GM18519 (cell line): ENCODE data around the gene PPP1R3D.

Experiments used
- ATAC-seq: cut with Tn5 transposase; IDR thresholded peaks from one replicate; pipeline ENCODE4 v1.9.1; 2021; ENCODE audit warnings: mild to moderate bottlenecking, moderate library complexity; ENCODE audit not compliant: unreplicated experiment, low FRiP score

PPP1R3D gene

GRCh38 chr20:59948828-59949720 lies 9.0 kb upstream of the PPP1R3D start:
- ATAC-seq, result no peak

DNA sequence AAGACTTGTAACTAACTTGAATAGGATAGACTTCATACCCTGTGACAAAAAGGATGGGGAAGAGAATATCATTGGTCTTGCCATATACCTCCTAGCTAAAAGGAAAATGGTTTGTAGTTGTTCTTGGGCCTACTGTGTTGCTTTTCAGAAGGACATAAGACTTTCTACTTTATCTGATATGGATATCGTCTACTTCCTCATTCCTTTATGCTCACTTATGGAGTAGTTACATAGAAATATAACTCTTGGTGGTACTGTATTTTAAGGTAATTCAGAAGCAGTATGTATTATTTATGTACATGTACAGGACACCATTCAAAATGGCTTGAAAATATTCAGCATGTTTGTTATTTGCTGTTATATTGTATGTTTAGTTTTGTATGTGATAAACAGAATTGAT lies 8.1 kb upstream of the PPP1R3D start:
- no peak for ATAC-seq

DNA sequence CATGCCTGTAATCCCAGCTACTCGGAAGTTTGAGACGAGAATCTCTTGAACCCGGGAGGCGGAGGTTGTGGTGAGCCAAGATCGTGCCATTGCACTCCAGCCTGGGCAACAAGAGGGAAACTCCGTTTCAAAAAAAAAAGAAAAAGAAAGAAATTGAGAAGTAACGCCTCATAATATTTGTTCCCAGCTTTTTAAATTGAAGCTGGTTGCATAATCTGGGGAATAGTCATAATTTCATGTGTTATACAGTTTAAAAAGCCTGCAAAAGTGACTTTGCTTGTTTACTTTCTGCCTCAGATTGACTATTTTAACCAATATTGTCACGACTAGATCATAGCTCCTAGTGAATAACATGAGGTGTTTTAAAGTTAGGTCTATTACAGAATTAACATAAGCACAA lies 7.3 kb upstream of the PPP1R3D start:
- ATAC-seq, result no peak

DNA sequence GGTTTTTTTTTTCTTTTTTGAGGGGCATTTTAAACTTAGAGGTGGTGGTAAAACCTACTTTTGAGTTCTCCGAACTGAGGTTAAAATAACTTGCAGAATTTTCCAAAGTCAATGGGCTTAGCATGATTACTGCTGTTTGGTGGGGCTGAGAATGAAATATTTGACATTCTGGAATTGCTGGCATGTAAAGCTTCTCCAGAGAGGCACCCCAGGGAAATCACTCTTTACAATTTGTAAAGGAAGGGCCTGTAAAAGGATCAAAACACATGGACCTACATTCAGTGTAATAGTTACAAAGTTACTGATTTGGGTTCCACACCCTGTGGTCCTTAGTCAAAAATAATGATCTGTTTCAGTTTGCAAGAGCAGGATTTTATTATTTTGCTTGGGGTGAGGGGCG lies 5.6 kb upstream of the PPP1R3D start:
- no peak for ATAC-seq

DNA sequence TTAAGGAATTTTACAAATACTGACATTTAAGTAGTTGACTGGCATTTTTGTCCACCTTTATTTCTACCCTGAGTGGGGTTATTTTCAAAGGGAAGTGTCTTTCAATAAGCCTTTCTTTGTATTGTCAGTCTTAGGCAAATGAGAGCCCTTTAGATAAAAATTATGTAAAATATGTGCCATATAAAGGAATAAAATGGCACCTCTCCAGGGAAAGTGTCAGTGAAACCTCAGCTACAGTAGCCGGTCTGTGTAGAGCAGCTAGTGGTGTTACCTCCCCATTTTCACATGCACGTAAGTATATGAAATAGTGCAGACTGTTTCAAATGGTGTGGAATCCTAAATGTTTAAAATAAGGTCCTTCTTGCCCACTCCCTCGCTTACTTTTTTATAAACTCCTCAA lies 5.1 kb upstream of the PPP1R3D start:
- ATAC-seq, result no peak

DNA sequence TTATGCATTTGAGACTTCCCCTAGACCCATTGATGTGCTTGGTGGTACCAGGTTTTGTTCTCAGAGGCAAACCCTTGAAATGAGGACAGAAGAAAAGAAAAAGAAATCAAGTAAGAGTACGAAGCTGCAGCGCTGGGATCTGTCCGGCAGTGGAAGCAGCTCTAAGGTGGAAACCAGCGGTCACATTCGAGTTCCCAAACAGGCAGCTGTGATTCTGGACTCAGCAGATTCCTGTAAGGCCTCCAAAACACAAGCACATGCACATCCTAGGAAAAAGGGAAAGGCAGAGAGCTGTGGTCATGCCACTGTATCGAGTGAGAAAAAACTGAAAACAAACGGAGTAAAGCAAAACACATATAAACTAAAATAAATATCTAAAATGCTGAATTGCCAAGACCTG lies 4.6 kb upstream of the PPP1R3D start:
- no peak for ATAC-seq

- no peak for ATAC-seq
Observed at GRCh38 chr20:59942245-59942644, 2.1 kb upstream of the PPP1R3D start.

- peak; percentile 4 for ATAC-seq
Observed at GRCh38 chr20:59940956-59941294, 820 bp upstream of the PPP1R3D start.

DNA sequence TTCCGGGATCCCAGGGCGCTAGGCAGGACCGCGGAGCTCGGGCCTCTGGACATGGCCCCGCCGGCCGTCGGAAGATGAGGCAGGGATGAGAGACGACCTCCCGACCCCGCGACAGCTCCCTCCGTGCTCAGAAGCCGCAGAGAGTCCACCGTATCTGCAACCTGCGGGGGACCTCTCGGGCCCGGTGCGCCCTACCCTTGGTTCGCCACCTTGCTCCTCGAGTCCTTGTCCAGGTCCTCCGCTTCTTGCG lies 301 bp downstream of the PPP1R3D start:
- peak; percentile 16 for ATAC-seq

DNA sequence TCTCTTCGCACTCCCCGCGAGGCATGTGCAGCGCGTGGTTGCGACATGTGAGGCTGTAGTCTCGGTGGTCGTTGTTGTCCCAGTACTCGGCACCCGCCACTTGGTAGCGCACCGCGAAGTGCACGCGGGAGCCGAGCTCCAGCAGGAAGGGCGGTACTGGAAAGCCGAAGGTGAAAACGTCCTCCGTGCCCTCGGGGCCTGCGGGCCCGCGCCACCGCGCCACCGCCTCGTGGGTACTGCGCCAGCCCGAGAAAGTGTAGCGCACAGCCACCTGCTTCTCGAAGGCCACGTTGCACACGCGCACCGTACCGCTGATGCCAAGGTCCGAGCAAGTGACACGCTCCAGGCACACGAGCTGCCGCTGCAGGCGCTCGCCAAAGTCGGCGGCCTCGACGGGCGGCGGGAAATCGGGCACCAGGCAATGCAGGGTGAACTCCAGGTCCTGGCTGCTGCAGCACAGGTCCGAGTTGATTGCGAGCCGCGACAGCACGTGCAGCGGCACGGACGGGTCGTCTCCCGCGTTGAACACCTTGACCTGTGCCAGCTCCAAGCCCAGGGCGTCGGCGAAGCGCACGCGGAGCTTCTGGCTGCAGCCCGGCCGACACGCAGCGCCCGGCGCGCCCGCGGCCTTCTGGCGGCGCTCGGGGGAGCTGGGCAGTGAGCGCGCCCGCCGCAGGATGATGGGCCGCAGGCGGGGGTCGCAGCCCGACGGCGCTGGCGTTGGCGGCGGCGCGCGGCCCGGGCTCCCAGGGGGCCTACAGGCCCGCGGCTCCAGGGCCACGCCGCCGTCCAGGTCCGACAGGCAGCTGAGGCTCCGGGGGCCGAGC lies 840 bp downstream of the PPP1R3D start:
- no peak for ATAC-seq

DNA sequence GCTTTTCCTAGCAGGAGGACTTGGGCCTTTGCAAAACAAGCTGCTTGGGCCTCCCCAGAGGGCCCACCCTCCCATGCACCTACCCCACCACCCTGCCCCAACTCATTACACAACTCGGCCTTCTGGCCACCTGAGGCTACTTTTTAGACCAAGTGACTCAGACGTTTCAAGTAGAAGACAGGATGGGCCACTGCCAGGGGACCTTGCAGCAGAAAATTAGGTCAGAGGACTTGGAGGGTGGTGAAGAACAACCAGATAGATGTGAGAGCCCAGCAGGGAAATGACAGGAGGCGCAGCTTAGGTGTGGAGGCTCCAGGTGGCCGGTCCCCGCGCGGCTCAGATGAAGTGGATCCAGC lies 1.4 kb downstream of the PPP1R3D start:
- no peak for ATAC-seq

GRCh38 chr20:59938221-59938620 lies 1.9 kb downstream of the PPP1R3D start:
- ATAC-seq, result no peak

- ATAC-seq, result no peak
Observed at GRCh38 chr20:59937150-59937549, 3.0 kb downstream of the PPP1R3D start.

DNA sequence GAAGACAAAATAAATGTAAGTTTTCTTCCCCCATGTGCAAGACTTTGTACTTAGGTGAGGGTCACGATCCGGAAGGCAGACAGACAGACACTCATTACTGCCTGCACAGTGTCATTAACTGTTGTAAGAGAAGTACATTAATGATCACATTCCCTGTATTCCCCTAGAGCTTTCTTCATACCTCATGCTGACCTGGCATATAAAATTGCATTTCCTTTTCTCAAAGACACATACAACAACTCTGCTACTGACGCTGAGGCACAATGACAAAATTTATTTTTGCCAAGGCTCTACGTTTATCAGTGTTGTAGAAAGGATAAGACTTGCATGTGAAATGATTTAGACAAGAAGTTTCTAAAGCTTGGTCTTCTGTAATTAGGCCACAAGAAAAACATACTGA lies 3.7 kb downstream of the PPP1R3D start:
- ATAC-seq, result no peak

- ATAC-seq, result no peak
Observed at GRCh38 chr20:59935457-59936185, 4.5 kb downstream of the PPP1R3D start.

- peak; percentile 71 for ATAC-seq
Observed at GRCh38 chr20:59933849-59934585, 6.1 kb downstream of the PPP1R3D start.

DNA sequence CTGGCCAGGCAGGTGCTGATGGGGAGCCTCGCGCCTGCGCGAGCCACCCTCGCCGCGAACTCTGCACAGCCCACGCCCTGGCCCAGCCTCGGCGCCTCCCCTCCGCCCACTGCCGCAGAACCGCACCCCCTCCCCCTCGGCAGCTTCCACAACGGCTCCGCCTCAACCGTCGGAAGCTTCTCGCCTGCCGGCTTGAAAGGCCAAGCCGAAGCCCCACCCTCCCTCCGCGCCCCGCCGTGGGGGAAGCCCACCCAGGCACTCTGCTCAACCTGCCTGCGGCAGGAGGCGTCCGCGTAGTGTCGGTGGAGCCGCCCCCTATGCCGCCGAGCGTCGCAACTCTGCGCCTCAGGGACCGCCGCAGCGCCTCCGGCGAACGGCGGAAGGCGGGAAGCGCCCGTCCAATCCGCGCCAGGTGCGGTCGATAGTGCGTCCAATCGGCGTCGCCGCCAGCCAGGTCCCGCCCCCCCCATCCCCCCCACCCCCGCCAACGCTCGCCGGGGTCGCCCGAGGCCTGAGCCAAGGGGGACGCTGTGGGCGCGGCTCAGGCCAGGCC lies 6.7 kb downstream of the PPP1R3D start, which contains the start of gene SYCP2:
SYCP2 (minus strand) TSS at position 342 of the 553 bp plus-strand sequence. CDS start 11,224 bp downstream, outside the sequence.
- ATAC-seq, result peak; percentile 12

- no peak for ATAC-seq
Observed at GRCh38 chr20:59932616-59933295, 7.3 kb downstream of the PPP1R3D start.

DNA sequence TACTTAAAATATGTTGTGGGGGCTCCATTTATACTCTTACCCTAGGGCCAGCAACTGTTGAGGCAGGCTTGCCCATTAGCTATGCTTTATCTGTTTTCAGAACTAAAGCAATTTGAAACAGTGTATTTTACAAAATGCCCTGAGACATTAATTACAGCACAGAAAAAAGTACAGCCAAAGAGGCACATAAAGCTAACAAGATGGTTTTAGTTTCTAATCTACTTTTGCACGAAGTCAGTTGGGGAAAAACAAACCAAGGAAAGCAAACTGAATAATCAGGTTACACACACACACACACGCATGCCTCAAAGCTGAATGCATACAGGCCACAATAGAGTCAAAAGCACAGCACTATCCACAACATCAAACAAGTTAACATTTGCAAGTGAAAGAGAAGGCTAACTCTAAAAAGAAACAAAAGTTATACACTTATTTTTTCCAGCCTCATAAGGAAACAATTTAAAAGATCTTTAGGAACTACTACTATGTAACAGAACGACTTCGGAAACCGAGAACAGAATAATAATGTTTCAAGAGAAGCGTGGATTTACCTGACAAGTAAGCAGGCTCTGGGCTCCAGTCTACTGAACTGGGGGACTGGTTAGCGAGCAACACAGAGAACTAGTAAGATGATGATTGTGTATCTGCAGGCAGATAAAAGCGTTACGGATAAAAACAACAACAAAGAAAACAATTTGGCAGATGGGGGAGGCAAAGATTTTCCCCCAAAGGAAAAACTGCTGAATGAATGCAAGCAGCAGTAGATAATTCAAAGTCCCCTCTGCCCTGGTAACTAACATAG lies 8.4 kb downstream of the PPP1R3D start:
- no peak for ATAC-seq
